Measurements from ENCODE around the gene SHBG.

DNA sequence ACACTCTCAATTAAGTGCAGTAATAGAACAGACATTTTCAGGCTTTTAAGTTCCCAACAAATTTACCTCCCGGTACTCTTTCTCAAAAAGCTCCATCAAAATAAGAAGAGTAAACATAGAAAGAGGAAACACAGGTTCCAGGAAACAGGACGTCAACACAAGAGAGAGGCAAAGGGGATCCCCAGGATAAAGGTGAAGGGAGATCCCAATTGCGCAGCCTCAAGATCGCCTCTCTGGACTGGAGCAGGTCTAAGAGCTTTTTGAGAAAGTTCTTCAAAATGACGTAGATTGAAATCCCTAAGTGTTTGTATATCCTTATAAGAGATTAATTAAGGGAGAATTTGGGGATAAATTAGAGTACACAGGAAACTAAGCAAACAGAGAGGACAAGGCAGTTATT, 11.3 kb upstream of the SHBG start:
- TF ChIP-seq, protein P1, sequence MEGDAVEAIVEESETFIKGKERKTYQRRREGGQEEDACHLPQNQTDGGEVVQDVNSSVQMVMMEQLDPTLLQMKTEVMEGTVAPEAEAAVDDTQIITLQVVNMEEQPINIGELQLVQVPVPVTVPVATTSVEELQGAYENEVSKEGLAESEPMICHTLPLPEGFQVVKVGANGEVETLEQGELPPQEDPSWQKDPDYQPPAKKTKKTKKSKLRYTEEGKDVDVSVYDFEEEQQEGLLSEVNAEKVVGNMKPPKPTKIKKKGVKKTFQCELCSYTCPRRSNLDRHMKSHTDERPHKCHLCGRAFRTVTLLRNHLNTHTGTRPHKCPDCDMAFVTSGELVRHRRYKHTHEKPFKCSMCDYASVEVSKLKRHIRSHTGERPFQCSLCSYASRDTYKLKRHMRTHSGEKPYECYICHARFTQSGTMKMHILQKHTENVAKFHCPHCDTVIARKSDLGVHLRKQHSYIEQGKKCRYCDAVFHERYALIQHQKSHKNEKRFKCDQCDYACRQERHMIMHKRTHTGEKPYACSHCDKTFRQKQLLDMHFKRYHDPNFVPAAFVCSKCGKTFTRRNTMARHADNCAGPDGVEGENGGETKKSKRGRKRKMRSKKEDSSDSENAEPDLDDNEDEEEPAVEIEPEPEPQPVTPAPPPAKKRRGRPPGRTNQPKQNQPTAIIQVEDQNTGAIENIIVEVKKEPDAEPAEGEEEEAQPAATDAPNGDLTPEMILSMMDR (conservative IDR thresholded peaks at IDR 0.05 in 1 of 2, IDR thresholded peaks at IDR 0.05 in 1 of 2; ENCODE audit: low read depth in 1 of 2, low read length in 2 of 2), result no peak
- TF ChIP-seq EZH2 (IDR thresholded peaks at IDR 0.05; ENCODE audit: low read length, missing control alignments), result no peak

Data from fibroblast of lung (primary cell).